SU-DHL-6 (cell line): ENCODE measurements around the gene TNIP1.

Experiments used
- EZH2phosphoT487 ChIP-seq: fragments of 200-600 bp; sonication (generic), shearing (Covaris generic); conservative IDR thresholded peaks from 2 replicates; pipeline ENCODE4 v1.6.1; 2018; ENCODE audit warnings: mild to moderate bottlenecking, antibody characterized with exemption, low read length, moderate library complexity, mixed read lengths
- TF ChIP-seq, protein P1 (sequence below): fragments of 200-600 bp; sonication (generic); IDR thresholded peaks from one replicate; pipeline ENCODE4 v1.5.1; 2017; ENCODE audit warnings: antibody characterized with exemption, mild to moderate bottlenecking, low read length, moderate library complexity; ENCODE audit not compliant: insufficient read depth, poor library complexity, severe bottlenecking

- TF ChIP-seq, protein P1, sequence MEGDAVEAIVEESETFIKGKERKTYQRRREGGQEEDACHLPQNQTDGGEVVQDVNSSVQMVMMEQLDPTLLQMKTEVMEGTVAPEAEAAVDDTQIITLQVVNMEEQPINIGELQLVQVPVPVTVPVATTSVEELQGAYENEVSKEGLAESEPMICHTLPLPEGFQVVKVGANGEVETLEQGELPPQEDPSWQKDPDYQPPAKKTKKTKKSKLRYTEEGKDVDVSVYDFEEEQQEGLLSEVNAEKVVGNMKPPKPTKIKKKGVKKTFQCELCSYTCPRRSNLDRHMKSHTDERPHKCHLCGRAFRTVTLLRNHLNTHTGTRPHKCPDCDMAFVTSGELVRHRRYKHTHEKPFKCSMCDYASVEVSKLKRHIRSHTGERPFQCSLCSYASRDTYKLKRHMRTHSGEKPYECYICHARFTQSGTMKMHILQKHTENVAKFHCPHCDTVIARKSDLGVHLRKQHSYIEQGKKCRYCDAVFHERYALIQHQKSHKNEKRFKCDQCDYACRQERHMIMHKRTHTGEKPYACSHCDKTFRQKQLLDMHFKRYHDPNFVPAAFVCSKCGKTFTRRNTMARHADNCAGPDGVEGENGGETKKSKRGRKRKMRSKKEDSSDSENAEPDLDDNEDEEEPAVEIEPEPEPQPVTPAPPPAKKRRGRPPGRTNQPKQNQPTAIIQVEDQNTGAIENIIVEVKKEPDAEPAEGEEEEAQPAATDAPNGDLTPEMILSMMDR, result no peak
- TF ChIP-seq EZH2phosphoT487, result no peak
Measured at GRCh38 chr5:151088986-151089385, 8.2 kb upstream of the TNIP1 start.
